Nephron progenitor cell (in vitro differentiated cells): ENCODE measurements around the gene CYTH1.

Source experiments
- DNase-seq: peaks from one replicate; pipeline ENCODE4 v3.0.0; 2021
- H3K27ac Mint-ChIP-seq: 2 replicates; pipeline ENCODE4 v1.8.0; 2021; ENCODE audit warnings: mild to moderate bottlenecking, moderate library complexity, mixed read lengths
- H3K27me3 Mint-ChIP-seq: 2 replicates; pipeline ENCODE4 v1.8.0; 2021; ENCODE audit warnings: mild to moderate bottlenecking, low read depth, mixed read lengths; ENCODE audit not compliant: poor library complexity
- H3K36me3 Mint-ChIP-seq: 2 replicates; pipeline ENCODE4 v1.8.0; 2021; ENCODE audit warnings: low read depth, mixed read lengths
- H3K4me1 Mint-ChIP-seq: 2 replicates; pipeline ENCODE4 v1.8.0; 2021; ENCODE audit warnings: mixed read lengths
- H3K4me3 Mint-ChIP-seq: 2 replicates; pipeline ENCODE4 v1.8.0; 2021; ENCODE audit warnings: mild to moderate bottlenecking, moderate library complexity, mixed read lengths
- H3K9me3 Mint-ChIP-seq: 2 replicates; pipeline ENCODE4 v1.8.0; 2021; ENCODE audit warnings: mild to moderate bottlenecking, moderate library complexity, mixed read lengths
- TF ChIP-seq, protein P1 (sequence below): fragments of 200-600 bp; sonication (generic); IDR thresholded peaks from 2 replicates; pipeline ENCODE4 v1.5.0; 2021; ENCODE audit warnings: antibody characterized with exemption

The CYTH1 gene

DNA sequence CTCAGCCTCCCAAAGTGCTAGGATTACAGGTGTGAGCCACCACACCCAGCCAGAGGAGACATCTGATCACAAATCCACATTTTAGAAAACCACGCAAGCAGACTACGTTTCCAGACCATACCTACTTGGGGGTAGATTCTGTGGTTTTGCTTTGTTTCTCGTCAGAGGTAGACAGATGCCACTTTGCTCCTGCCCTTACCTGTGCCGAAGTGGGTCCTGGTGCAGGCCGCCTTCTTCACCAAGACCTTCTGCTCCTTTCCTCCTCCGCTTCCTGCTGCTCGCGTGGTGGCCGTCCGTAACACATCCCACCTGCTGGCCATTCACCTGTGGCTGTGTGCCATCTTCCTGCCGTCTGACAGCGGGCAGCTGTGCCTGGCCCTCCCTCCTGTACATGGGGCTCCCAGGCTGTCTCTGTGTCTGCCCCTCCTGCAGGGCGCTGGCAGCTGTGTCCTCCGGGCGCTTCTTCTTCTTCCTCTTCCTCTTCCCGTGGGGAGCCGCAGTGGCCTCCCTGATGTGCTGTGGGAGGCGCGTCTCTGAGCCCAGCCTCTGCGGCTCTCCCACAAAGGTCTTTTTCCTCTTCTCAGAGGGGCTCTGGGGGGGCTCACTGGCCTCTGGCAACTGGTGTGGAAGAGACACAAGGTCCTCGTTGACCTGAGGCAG is 21.2 kb upstream of the CYTH1 start:
- H3K27me3 Mint-ChIP-seq: no peaks in the 10 kb centered on the region
- H3K4me1 Mint-ChIP-seq: no peaks in the 10 kb centered on the region
- TF ChIP-seq, protein P1, sequence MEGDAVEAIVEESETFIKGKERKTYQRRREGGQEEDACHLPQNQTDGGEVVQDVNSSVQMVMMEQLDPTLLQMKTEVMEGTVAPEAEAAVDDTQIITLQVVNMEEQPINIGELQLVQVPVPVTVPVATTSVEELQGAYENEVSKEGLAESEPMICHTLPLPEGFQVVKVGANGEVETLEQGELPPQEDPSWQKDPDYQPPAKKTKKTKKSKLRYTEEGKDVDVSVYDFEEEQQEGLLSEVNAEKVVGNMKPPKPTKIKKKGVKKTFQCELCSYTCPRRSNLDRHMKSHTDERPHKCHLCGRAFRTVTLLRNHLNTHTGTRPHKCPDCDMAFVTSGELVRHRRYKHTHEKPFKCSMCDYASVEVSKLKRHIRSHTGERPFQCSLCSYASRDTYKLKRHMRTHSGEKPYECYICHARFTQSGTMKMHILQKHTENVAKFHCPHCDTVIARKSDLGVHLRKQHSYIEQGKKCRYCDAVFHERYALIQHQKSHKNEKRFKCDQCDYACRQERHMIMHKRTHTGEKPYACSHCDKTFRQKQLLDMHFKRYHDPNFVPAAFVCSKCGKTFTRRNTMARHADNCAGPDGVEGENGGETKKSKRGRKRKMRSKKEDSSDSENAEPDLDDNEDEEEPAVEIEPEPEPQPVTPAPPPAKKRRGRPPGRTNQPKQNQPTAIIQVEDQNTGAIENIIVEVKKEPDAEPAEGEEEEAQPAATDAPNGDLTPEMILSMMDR: no peak
- peaks cover 61% of the 10 kb centered on the region for H3K36me3 Mint-ChIP-seq
- no peaks in the 10 kb centered on the region for H3K9me3 Mint-ChIP-seq
- no peak for DNase-seq
- H3K27ac Mint-ChIP-seq: no peak overlapping the region
- H3K4me3 Mint-ChIP-seq: no peak overlapping the region

DNA sequence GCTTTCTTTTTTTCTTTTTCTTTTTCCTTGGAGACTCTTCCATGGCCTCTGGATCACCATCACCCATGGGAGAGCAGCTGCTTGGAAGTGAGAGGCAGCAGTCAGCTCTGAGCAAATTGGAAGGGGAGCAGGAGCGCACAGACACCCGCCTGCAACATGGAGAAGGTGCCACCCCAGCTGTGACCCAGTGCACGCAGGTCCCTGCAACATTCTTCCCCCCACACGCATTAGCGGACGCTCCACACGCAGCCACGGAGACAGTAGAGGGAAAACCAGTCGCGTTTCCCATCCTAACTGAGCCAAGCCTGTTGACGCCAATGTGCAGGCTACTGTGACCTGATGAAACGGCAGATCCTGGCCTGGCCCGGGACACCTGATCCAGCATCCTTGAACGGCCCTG is 20.4 kb upstream of the CYTH1 start:
- Mint-ChIP-seq H3K27ac (no peak overlapping the region), H3K4me3 (no peak overlapping the region), H3K9me3 (no peaks in the 10 kb centered on the region), H3K36me3 (peaks cover 67% of the 10 kb centered on the region), H3K27me3 (peaks cover 2% of the 10 kb centered on the region), H3K4me1 (no peaks in the 10 kb centered on the region)
- TF ChIP-seq, protein P1: no peak
- no peak for DNase-seq

DNA sequence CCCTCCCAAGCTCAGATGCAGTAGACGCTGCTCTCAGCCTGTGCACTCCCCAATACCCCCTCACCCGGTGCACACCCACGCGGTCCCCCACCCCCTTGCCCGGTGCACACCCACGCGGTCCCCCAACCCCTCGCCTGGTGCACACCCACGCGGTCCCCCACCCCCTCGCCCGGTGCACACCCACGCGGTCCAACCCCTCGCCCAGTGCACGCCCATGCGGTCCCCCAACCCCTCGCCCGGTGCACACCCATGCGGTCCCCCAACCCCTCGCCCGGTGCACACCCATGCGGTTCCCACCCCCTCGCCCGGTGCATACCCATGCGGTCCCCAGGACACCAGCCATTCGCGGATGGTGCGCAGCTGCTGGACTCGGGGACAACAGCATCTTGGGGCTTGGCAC is 19.9 kb upstream of the CYTH1 start:
- Mint-ChIP-seq H3K27ac (no peak overlapping the region), H3K4me1 (no peaks in the 10 kb centered on the region), H3K27me3 (peaks cover 2% of the 10 kb centered on the region), H3K9me3 (no peaks in the 10 kb centered on the region), H3K36me3 (peaks cover 66% of the 10 kb centered on the region), H3K4me3 (no peak overlapping the region)
- no peak for DNase-seq
- TF ChIP-seq, protein P1: no peak

DNA sequence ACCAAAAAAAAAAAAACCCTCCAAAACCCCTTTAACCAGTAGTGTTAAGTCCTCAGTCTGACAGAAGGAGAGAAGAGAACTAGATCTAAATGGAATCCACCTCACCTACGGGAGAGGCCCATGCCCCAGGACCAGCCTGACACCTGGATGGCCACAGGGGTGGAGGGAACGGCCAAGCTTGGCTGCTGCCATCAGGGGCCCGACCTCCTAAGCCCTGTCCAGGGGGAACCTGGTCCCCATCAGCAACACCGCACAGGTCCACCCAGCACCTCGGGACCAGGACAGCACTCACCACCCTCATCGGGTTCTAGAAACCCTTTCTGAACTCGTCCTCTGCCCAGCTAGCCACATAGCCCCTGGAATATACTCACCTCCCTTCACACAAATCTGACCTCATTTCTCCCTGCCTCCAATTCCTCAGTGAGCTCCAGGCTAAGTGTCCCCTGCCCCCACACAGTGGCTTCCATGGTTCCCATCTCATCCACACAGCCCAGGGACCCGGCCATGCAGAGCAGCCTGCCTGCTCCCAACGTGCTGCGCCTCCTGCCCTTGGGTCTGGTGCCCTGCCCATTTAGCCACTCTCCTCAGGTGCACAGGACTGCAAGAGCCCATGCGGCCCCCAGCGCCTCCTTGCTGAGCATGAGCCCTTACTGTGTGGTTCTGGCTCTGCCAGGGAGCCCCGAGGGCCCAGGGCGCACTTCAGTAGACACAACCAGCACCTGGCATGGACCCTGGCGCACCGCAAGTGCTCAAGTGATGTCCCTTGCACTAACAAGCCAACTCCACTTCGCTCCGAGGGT is 18.3 kb upstream of the CYTH1 start:
- Mint-ChIP-seq H3K36me3 (peaks cover 66% of the 10 kb centered on the region), H3K27me3 (peaks cover 2% of the 10 kb centered on the region), H3K4me1 (no peaks in the 10 kb centered on the region), H3K4me3 (no peak overlapping the region), H3K9me3 (no peaks in the 10 kb centered on the region), H3K27ac (peak overlapping the region; percentile 53)
- DNase-seq: no peak
- TF ChIP-seq, protein P1: no peak

DNA sequence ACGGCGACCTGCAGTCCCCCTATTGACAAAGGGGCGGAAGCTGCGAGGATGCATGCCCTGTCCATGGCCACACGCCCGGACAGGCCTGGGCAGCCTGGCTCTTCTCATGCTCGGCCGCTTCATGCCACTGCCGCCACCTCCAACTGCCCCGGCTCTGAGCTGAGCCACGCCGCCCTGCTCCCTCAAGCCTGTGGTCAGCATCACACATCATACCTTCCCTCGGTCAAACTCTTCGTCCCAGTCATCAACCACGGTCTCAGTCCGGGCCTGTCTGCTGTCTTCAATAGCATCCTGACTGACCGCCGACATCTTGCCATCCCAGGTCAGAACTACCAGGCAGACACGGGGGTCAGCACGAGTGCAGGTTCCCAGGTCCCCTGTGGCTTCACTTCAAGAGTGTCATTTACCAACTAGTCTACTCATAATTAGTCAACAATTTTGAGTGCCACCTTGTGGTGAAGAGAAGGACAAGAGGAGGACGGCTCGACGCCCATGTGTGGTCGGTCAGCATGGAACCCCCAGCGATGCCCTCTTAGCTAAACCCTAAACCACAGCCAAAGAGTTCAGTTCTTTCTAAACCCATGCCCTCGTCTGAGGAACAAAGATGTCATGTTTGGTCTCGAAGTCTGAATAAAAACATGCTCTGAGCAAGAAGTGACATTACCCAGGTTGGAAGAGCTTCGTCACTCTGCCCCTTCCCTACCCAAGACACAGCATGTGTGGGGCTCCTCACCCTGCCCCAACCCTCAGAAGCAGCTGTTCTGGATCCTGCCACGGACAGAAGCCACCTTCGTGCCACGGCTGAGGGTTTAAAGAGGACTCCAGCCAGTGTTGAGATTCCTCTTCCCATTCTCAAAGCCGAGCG is 16.9 kb upstream of the CYTH1 start:
- Mint-ChIP-seq H3K4me3 (no peak overlapping the region), H3K36me3 (peaks cover 69% of the 10 kb centered on the region), H3K4me1 (no peaks in the 10 kb centered on the region), H3K9me3 (no peaks in the 10 kb centered on the region), H3K27me3 (peaks cover 2% of the 10 kb centered on the region), H3K27ac (peak overlapping the region; percentile 87)
- DNase-seq: no peak
- TF ChIP-seq, protein P1: no peak
